ENCODE data around the gene SEC22C.

The SEC22C gene

GRCh38 chr3:42547401-42547945 is 34.3 kb downstream of the SEC22C start:
- DNase-seq (ENCODE audit: low read depth) = peak; percentile 68
- TF ChIP-seq, protein P1, sequence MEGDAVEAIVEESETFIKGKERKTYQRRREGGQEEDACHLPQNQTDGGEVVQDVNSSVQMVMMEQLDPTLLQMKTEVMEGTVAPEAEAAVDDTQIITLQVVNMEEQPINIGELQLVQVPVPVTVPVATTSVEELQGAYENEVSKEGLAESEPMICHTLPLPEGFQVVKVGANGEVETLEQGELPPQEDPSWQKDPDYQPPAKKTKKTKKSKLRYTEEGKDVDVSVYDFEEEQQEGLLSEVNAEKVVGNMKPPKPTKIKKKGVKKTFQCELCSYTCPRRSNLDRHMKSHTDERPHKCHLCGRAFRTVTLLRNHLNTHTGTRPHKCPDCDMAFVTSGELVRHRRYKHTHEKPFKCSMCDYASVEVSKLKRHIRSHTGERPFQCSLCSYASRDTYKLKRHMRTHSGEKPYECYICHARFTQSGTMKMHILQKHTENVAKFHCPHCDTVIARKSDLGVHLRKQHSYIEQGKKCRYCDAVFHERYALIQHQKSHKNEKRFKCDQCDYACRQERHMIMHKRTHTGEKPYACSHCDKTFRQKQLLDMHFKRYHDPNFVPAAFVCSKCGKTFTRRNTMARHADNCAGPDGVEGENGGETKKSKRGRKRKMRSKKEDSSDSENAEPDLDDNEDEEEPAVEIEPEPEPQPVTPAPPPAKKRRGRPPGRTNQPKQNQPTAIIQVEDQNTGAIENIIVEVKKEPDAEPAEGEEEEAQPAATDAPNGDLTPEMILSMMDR (IDR thresholded peaks at IDR 0.05; ENCODE audit: insufficient read depth, low read depth, low read length, missing control alignments) = peak; percentile 91
- H3K4me3 ChIP-seq (ENCODE audit: low read length) = no peak overlapping the region

DNA sequence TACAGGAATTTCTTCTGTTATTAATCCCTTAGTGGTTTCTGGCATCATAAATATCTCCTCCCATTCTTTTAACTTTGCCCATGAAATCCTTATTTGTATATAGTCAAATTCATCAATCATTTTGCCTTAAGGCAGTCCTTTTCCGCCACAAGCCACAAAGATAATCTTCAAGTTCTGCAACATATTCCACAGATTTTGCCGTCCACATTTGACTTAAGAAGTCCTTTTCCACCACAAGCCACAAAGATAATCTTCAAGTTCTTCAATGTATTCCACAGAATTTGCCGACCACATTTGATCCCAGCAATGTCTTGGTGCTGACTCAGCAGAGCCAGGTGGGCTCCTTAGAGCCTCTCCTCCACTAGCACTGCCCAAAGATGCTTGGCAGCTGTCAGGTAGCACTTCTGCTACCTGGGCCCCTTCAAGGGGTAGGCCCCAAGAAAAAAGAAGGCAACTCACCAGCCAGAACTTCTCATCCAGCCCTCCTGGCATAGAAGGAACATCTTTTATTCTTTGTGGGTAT is 35.0 kb downstream of the SEC22C start:
- no peak overlapping the region for H3K4me3 ChIP-seq (ENCODE audit: low read length)
- no peak for DNase-seq (ENCODE audit: low read depth)
- TF ChIP-seq, protein P1 (IDR thresholded peaks at IDR 0.05; ENCODE audit: insufficient read depth, low read depth, low read length, missing control alignments) = no peak

GRCh38 chr3:42545284-42545900 is 36.4 kb downstream of the SEC22C start:
- no peak for DNase-seq (ENCODE audit: low read depth)
- TF ChIP-seq, protein P1 (IDR thresholded peaks at IDR 0.05; ENCODE audit: insufficient read depth, low read depth, low read length, missing control alignments) = no peak
- no peak overlapping the region for H3K4me3 ChIP-seq (ENCODE audit: low read length)

GRCh38 chr3:42544492-42545283 is 37.1 kb downstream of the SEC22C start:
- no peak for DNase-seq (ENCODE audit: low read depth)
- no peak overlapping the region for H3K4me3 ChIP-seq (ENCODE audit: low read length)
- TF ChIP-seq, protein P1 (IDR thresholded peaks at IDR 0.05; ENCODE audit: insufficient read depth, low read depth, low read length, missing control alignments) = peak; percentile 17

- no peak for DNase-seq (ENCODE audit: low read depth)
- TF ChIP-seq, protein P1 (IDR thresholded peaks at IDR 0.05; ENCODE audit: insufficient read depth, low read depth, low read length, missing control alignments) = no peak
- H3K4me3 ChIP-seq (ENCODE audit: low read length) = no peak overlapping the region
These were observed 40.7 kb downstream of the SEC22C start for GRCh38 chr3:42541079-42541478.

GRCh38 chr3:42539871-42540714 is 41.7 kb downstream of the SEC22C start:
- TF ChIP-seq, protein P1 (IDR thresholded peaks at IDR 0.05; ENCODE audit: insufficient read depth, low read depth, low read length, missing control alignments) = peak; percentile 81
- DNase-seq (ENCODE audit: low read depth) = peak; percentile 60
- H3K4me3 ChIP-seq (ENCODE audit: low read length) = no peak overlapping the region
